ENCODE measurements around the gene TMEM45B.
"Not testable (repeated sequence)": the region's sequence is repeated elsewhere in the genome, so short reads cannot be mapped to it uniquely, and the experiment has no call there.

TMEM45B gene

GRCh38 chr11:129855086-129855485 lies 39.4 kb downstream of the TMEM45B start:
- no peaks in the 10 kb centered on the region; the same call in 1 of the 2 replicates for H3K27me3 ChIP-seq
- DNase-seq, result no peak
- TF ChIP-seq CTCF (IDR thresholded peaks at IDR 0.05; ENCODE audit: low read depth, low read length), result no peak
- no peak overlapping the region for H3K4me3 ChIP-seq (ENCODE audit: low read depth, low read length)
- H3K9me3 ChIP-seq, result no peaks in the 10 kb centered on the region
- 0 out of 2 replicates have a peak, but pooled peaks cover 3% of the 10 kb centered on the region for H3K36me3 ChIP-seq
- no peaks in the 10 kb centered on the region for H3K4me1 ChIP-seq

- H3K9me3 ChIP-seq, result no peaks in the 10 kb centered on the region
- H3K36me3 ChIP-seq, result peaks cover 3% of the 10 kb centered on the region; the same call in 1 of the 2 replicates
- no peak for TF ChIP-seq CTCF (IDR thresholded peaks at IDR 0.05; ENCODE audit: low read depth, low read length)
- no peak for DNase-seq
- no peak overlapping the region for H3K4me3 ChIP-seq (ENCODE audit: low read depth, low read length)
- H3K4me1 ChIP-seq, result no peaks in the 10 kb centered on the region
- H3K27me3 ChIP-seq, result no peaks in the 10 kb centered on the region; the same call in 1 of the 2 replicates
Observed at GRCh38 chr11:129856036-129856435, 40.4 kb downstream of the TMEM45B start.

- no peak for DNase-seq
- no peak for TF ChIP-seq CTCF (IDR thresholded peaks at IDR 0.05; ENCODE audit: low read depth, low read length)
- peaks cover 39% of the 10 kb centered on the region for H3K36me3 ChIP-seq
- no peak overlapping the region for H3K4me3 ChIP-seq (ENCODE audit: low read depth, low read length)
- peaks cover 6% of the 10 kb centered on the region; the same call in 1 of the 2 replicates for H3K4me1 ChIP-seq
- no peaks in the 10 kb centered on the region for H3K27me3 ChIP-seq
- no peaks in the 10 kb centered on the region for H3K9me3 ChIP-seq
Observed at GRCh38 chr11:129861702-129862522, 46.3 kb downstream of the TMEM45B start.

GRCh38 chr11:129864811-129865210 lies 49.2 kb downstream of the TMEM45B start:
- peaks cover 62% of the 10 kb centered on the region for H3K36me3 ChIP-seq

GRCh38 chr11:129865701-129866100 lies 50.1 kb downstream of the TMEM45B start:
- TF ChIP-seq CTCF (IDR thresholded peaks at IDR 0.05; ENCODE audit: low read depth, low read length), result no peak
- H3K9me3 ChIP-seq, result no peaks in the 10 kb centered on the region
- DNase-seq, result no peak
- H3K4me3 ChIP-seq (ENCODE audit: low read depth, low read length), result no peak overlapping the region
- H3K27me3 ChIP-seq, result no peaks in the 10 kb centered on the region
- peaks cover 68% of the 10 kb centered on the region for H3K36me3 ChIP-seq
- peaks cover 7% of the 10 kb centered on the region; the same call in 1 of the 2 replicates for H3K4me1 ChIP-seq

More at GRCh38 chr11:129864811-129865210, 49.2 kb downstream of the TMEM45B start:
- TF ChIP-seq CTCF (IDR thresholded peaks at IDR 0.05; ENCODE audit: low read depth, low read length), result no peak
- Histone ChIP-seq H3K9me3 (no peaks in the 10 kb centered on the region), H3K4me3 (ENCODE audit: low read depth, low read length) (no peak overlapping the region), H3K4me1 (peaks cover 7% of the 10 kb centered on the region; the same call in 1 of the 2 replicates), H3K27me3 (no peaks in the 10 kb centered on the region)
- DNase-seq, result no peak

- no peaks in the 10 kb centered on the region for H3K27me3 ChIP-seq
- H3K4me3 ChIP-seq (ENCODE audit: low read depth, low read length), result no peak overlapping the region
- H3K36me3 ChIP-seq, result peaks cover 68% of the 10 kb centered on the region
- H3K9me3 ChIP-seq, result no peaks in the 10 kb centered on the region
- peaks cover 7% of the 10 kb centered on the region; the same call in 1 of the 2 replicates for H3K4me1 ChIP-seq
- DNase-seq, result no peak
- no peak for TF ChIP-seq CTCF (IDR thresholded peaks at IDR 0.05; ENCODE audit: low read depth, low read length)
Observed at GRCh38 chr11:129866311-129866710, 50.7 kb downstream of the TMEM45B start.

GRCh38 chr11:129868626-129869025 lies 53.0 kb downstream of the TMEM45B start:
- H3K4me1 ChIP-seq; H3K27me3 ChIP-seq; H3K9me3 ChIP-seq; H3K4me3 ChIP-seq (ENCODE audit: low read depth, low read length); DNase-seq: not testable (repeated sequence)
- H3K36me3 ChIP-seq, result peaks cover 80% of the 10 kb centered on the region

All from BE2C (cell line).